Left colon (tissue), 2 donors: ENCODE results near the gene SUPT6H. TPM values are rescaled to one million over a fixed set of nuclear protein-coding genes. Genes with fewer than 3 reads are reported as not detected.
"Not testable (repeated sequence)": the region's sequence is repeated elsewhere in the genome, so short reads cannot be mapped to it uniquely, and the experiment has no call there.

Source experiments
- ATAC-seq: fragments of 200-7000 bp; cut with Tn5 transposase; one replicate; pipeline ENCODE4 v1.9.1; 2020; ENCODE audit warnings: mild to moderate bottlenecking, moderate library complexity
- DNase-seq, 2 donors: peaks; one replicate each; pipeline ENCODE4 v3.0.0-alpha.2; 2020
- intact Hi-C, 2 donors: fragments of 100-400 bp; cut with DNase I in 1 of 2; cut with micrococcal nuclease in 1 of 2; formaldehyde crosslinking; loops; one replicate each; pipeline versions ENCODE4 v1.11.2 to v1.14.0; 2022; cut with DNase I, micrococcal nuclease
- total RNA-seq, 2 donors: library from RNA; stranded (reverse); fragmentation: NEBNext Ultra II Directional; extraction: Animal tissue kit (Norgen Biotek cat#: 25700); gene quantifications; one replicate each; pipeline ENCODE4 v1.2.1, GENCODE V29; 2021
- donor health status: DM: no; HTN: no; CAD: no.
- donor health status: DM: yes; HTN: yes; CAD: no.

SUPT6H gene
- total RNA-seq, 2 donors from 2014 or later, result 43.8 to 50.5 TPM

DNA sequence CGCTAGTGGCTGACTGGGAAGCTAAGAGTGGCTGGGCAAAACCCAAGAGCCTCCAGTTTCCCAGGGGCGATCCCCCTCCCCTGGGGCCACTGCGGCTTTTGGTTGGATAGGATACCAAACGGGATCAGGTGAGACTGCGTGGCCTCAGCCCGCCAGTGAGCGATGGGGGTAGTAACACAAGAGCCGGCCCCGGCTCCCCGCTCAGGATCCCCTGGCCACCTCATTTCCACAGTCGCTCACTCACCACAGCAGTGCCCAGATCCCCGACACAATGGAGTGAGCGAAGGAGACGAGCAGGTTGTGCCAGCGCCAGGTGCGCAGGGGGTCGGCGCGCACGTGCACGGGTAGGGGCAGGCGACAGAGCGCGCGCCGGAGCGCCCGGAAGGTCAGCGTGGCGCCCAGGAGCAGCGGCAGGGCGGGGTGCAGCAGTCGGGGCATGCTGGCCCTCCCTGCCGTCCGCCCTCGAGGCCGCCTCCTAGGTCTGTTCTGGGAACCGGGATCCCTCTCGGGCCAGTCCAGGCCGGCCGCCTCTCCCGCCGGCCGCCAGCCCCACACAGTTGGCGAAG, 63.7 kb downstream of the SUPT6H start:
- intact Hi-C loops, result no loop called here
- DNase-seq (peak; percentile 70 to 76), ATAC-seq (peak; percentile 28)

DNA sequence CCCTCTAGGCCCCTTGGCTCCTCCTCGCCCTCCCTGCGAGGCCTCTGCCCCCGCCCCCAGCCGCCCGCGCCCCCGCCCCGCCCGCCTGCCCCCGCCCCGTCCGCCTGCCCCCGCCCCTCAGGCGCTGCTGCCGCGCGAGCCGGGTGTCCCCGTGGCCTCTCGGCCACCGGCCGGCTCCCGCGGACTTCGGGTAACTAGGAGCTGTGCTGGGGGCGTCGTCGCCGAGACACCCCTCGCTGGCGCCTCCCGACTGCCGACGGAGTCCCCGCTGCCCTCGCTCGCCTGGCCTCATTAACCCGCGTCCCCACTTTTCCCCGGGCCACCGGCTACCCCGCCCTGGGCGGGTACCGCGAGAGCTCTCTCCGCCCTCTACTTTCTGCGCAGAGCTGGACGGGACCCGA, 64.2 kb downstream of the SUPT6H start, which contains the start of gene TLCD1:
TLCD1 (minus strand) TSS at position 8 of the 401 bp plus-strand sequence. CDS start 136 bp downstream, outside the sequence.
- peak; percentile 81 to 86 for DNase-seq
- ATAC-seq, result peak; percentile 29
- intact Hi-C loops, result no loop called here

DNA sequence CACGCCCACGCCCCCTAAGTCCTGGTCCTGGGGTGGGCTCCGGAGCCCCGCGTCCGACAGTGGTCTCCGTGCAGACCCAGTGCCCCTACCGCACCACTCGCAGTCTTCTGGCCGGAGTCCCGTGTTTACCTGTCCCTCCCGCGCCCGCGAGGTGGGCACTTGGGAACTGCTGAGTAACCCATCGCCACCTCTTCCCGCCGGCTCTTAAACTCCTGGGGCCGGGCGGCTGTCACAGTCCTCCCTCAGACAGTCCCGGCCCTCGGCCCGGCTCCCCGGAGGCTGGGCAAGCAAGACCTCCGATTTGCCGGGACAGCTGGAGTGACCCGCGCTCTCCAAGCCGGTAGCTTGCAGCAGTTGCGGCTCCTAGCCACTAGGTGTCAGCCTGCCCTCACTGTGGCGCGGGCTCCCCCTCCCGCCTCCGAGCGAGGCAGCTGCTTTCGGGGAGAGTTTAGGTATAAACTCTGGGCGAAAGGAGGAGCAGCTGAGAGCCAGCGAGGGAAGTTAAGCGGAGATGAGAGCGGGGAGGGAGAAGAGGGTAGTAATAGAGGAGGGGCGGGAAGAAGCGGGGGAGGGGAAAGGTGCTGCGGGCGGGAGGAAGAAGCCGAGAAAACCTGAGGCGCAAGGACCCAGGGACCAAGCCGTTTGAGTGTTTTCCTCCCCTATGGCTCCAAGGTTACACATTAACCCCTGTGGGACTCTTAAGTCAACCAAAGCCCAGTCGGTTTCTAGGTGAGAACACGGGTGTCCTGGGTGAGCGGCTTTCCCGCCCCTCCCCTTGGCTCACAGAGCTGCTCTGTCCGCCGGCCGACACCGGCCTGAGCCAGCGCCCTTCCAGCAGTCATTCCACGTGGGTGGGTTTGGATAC, 64.9 kb downstream of the SUPT6H start:
- peak; percentile 48 for ATAC-seq
- intact Hi-C loops, result no loop called here
- DNase-seq, result peak; percentile 92 to 95

DNA sequence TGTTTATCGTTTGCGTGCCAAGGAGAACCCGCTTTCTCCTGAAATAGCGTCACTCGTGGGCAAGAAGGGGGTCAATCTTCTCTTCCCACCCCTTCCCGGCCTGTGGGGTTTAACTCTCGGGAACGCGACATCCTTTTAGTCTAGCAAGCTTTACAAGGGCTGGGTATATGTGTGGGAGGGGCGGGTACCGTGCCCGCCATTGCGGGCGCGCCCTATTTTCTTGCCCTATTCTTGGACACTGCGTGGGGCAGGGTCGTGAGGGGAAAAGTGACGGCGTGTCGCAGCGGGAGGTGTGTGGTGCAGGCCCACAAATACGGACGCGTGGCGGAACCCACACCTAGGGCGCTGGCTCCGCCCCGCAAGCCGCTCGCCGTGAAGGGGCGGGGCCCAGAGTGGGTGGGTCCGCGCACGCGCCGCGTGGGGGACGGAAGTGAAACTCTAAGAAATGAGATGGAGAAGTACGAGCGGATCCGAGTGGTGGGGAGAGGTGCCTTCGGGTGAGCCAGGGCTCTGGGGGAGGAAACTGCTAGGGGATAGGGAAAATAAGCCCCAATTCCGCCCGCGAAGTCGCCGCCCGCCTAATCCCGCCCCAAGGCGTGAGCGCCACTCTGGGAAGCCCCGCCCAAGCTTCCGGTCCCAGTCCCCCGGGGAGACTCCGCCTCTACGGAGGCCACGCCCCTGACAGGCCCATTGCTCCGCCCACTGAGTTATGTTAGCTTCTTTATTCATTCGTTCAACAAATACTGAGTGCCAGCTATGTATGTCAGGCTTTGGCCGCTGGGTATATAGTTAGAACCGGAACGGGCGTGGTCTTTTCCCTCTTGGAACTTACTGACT, 66.6 kb downstream of the SUPT6H start, which contains the start of gene NEK8:
NEK8 (plus strand) TSS at position 425 of the 837 bp plus-strand sequence; CDS start at position 451, 26 bp downstream.
- ATAC-seq, result peak; percentile 63
- peak; percentile 96 to 99 for DNase-seq
- intact Hi-C loops, result no loop called here

DNA sequence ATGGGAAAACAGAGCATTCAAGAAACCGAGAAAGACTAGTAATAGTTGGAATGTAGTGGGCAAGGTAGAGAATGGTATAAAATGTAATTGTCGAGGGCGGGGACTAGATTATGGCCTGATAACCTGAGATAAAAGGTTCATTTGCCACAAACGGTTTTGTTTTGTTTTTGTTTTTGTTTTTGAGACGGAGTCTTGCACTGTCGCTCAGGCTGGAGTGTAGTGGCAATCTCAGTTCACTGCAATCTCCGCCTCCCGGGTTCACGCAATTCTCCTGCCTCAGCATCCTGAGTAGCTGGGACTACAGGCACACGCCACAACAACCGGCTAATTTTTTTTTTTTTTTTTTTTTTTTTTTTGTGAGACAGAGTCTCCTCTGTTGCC, 67.9 kb downstream of the SUPT6H start:
- intact Hi-C loops, result no loop called here
- DNase-seq (no peak), ATAC-seq (no peak)

DNA sequence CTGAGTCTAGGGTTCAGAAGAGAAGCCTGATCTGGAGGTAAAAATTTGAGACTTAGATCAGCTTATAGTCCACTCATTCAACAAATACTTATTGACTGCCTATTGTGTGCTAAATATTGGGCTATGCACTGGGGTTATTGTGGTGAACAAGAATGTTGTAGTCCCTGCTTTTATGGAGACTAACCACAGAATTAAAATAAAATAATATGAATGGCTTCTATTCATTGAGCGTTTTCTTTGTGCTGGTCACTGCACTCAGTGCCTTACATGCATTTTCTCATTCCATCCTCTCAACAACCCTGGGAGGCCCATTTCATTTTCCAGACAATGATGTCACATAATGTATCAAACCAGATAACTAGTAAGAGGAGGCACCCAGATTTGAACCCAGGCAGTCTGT, 71.3 kb downstream of the SUPT6H start:
- no peak for ATAC-seq
- intact Hi-C loops, result no loop called here
- no peak for DNase-seq

DNA sequence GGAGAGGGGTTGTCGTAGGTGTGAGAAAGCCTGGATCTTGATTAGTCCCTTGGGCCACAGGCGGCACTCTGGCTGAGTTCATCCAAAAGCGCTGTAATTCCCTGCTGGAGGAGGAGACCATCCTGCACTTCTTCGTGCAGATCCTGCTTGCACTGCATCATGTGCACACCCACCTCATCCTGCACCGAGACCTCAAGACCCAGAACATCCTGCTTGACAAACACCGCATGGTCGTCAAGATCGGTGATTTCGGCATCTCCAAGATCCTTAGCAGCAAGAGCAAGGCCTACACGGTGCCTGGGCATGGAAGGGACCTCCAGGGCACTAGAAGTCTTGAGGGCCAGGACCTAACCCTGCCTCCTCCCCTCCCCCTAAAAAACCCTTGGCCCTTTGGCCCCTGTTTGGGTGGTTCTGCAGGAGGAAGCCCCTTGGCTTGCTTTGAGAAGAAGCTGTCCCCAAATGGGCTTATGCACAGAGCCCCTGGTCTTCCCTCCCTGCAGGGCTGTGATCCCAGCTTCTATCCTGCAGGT, 72.8 kb downstream of the SUPT6H start:
- no peak for ATAC-seq
- DNase-seq, result no peak
- intact Hi-C loops, result no loop called here

DNA sequence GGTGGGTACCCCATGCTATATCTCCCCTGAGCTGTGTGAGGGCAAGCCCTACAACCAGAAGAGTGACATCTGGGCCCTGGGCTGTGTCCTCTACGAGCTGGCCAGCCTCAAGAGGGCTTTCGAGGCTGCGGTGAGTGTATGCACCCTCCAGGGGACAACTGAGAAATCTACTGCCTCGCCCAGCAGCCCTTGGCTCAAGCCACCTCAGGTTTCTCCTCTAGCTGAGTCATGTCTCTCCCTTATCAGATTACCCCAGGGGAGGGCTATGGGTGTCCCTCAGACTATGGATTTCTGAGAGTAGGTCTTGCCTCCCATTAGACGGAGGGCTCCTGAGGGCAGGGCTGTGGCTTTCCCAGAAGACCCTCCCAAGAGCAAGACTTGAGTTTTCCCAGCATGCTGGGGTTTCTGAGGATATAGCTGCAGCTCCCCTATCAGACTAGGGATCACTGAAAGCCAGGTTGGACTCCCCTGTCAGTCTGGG, 73.3 kb downstream of the SUPT6H start:
- intact Hi-C loops, result no loop called here
- no peak for ATAC-seq
- no peak for DNase-seq

DNA sequence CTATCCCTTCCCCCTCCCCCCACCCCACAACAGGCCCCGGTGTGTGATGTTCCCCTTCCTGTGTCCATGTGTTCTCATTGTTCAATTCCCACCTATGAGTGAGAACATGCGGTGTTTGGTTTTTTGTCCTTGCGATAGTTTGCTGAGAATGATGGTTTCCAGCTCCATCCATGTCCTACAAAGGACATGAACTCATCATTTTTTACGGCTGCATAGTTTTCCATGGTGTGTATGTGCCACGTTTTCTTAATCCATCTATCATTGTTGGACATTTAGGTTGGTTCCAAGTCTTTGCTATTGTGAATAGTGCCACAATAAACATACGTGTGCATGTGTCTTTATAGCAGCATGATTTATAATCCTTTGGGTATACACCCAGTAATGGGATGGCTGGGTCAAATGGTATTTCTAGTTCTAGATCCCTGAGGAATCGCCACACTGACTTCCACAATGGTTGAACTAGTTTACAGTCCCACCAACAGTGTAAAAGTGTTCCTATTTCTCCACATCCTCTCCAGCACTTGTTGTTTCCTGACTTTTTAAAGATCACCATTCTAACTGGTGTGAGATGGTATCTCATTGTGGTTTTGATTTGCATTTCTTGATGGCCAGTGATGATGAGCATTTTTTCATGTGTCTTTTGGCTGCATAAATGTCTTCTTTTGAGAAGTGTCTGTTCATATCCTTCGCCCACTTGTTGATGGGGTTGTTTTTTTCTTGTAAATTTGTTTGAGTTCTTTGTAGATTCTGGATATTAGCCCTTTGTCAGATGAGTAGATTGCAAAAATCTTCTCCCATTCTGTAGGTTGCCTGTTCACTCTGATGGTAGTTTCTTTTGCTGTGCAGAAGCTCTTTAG, 74.1 kb downstream of the SUPT6H start:
- intact Hi-C loops, ATAC-seq, DNase-seq: not testable (repeated sequence)

DNA sequence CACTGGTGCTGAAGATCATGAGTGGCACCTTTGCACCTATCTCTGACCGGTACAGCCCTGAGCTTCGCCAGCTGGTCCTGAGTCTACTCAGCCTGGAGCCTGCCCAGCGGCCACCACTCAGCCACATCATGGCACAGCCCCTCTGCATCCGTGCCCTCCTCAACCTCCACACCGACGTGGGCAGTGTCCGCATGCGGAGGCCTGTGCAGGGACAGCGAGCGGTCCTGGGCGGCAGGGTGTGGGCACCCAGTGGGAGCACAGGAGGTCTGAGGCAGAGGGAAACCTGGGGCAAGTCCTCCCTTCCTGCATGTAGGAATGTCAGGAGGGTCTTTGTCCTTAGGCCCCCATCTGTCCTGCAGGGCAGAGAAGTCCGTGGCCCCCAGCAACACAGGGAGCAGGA, 75.3 kb downstream of the SUPT6H start:
- intact Hi-C loops, result no loop called here
- ATAC-seq (no peak), DNase-seq (no peak)

DNA sequence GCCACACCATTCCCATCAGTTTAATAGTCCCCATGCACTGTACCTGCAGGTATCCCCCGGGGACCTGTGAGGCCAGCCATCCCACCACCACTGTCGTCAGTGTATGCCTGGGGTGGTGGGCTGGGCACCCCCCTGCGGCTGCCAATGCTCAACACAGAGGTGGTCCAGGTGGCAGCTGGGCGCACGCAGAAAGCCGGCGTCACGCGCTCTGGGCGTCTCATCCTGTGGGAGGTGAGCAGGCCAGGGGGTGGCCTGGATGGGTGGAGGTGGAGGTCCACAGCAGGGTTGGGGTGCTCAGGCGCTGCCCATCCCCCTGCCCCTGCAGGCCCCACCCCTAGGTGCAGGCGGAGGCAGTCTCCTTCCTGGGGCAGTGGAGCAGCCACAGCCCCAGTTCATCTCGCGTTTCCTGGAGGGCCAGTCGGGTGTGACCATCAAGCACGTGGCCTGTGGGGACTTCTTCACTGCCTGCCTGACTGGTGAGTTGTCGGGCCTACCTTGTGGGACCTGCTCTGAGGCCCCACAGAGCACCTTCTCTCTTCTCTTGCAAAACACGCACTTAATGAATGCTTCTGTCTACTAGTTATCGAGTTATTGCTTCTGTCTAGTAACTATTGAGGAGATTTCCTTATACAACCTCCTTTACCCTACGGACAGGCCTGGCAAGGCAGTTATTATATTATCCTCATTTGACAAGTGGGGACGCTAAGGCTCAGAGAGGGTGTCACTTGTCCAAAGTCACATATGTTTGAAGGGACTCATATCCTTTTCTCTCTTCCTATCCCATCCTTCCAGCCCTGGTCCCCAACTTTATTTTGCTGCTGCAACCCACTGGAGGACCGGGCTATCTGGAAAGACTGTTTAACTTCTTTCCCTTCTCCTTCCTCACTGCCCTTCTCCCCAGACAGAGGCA, 76.0 kb downstream of the SUPT6H start:
- intact Hi-C loops, result no loop called here
- DNase-seq (peak; percentile 71 to 72), ATAC-seq (peak; percentile 85)

DNA sequence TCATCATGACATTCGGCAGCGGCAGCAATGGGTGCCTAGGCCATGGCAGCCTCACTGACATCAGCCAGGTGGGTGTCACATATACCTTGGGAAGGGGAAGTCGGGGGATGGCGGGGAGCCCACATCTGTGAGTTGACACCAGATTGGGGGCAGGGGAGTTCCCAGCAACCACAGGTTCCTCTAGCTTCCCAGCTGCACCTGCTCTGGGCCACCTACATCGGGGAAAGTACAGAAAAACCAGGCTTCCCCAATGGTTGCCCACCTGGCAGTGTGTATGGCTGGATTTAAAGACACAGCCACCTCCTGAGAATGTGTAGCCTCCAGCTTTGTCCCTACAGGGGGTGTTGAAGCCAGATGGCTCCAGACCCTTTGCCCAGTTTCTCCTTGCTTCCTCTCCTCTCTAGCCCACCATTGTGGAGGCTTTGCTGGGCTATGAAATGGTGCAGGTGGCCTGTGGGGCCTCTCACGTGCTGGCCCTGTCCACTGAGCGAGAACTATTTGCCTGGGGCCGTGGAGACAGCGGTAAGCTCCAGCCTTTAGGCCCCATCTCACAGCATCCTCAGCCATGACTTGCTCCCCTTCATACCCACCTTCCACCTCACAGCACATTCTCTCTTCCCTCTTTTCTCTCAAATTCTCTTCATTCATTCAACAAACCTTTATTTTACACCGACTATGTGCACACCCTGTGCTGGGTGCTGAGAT, 76.8 kb downstream of the SUPT6H start:
- intact Hi-C loops, result no loop called here
- peak in 1 of 2 donors; percentile 42 for DNase-seq
- ATAC-seq, result no peak

DNA sequence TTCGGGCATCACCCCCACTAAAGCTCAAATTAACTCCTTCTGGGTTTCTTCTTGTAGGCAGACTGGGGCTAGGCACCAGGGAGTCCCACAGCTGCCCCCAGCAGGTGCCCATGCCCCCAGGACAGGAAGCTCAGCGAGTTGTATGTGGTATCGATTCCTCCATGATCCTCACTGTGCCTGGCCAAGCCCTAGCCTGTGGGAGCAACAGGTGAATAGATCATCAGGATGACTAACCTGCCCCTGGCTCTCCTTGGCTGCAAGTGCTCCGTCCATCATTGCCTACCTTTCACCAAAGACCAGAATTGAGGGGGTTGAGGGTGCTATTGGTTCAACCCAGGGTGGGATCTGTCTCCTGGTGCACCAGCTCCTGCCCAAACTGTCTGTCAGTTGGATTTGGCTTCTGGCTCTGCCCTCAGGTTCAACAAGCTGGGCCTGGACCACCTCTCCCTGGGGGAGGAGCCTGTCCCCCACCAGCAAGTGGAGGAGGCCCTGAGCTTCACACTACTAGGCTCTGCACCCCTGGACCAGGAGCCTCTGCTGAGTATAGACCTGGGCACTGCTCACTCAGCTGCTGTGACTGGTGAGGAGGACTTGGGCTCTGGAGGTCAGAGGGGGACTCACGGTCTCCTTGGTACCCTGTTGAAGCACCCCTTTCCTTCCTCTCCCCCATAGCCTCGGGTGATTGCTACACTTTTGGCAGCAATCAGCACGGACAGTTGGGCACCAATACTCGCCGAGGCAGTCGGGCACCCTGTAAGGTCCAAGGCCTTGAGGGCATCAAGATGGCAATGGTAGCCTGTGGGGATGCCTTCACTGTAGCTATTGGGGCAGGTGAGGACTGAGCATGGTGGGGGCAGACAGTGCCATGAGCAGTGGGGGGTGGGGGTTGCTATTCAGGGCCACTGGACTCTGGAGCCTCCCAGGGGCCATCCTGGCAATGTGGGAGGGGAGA, 78.7 kb downstream of the SUPT6H start:
- intact Hi-C loops, result no loop called here
- DNase-seq (no peak), ATAC-seq (no peak)

DNA sequence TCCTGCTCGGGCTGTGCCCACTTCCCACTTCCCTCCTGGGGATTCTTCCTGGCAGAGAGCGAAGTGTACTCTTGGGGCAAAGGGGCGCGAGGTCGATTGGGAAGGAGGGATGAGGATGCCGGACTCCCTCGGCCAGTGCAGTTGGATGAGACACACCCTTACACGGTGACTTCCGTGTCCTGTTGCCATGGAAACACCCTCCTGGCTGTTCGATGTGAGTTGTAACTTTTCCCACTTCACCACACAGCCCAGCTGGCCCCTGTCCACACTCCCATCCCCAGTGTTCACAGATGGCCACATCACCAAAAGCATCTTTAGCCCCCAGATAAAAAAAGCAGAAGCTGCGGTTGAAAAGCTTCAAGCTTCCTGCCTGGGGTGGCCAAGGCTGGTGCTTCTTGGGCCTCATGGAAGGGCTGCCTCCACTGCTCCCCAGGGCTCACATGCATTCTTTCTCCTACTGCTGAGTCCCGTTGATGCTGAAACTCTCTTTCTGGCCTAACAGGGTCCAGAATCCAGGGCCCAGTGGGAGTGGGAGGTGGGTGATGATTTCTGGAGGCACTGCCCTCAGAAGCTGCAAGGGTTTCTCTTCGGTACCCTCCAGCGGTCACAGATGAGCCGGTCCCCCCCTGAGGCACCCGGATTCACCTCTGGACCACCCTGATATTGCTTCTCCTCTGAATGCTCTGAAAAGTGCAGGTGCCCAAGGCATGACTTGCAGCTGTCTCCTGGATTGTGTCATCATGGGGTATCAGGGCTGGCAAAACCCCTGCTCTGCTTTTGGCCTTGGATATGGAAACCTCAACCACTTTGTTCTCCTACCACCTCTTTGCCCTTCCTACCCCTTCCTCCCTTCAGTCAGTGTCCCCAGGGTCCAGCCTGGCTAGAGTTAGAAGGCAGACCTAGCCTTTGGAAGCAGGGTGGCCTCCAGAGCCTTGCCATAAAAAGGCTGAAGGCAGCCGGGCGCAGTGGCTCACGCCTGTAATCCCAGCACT, 79.6 kb downstream of the SUPT6H start:
- DNase-seq (peak; percentile 47 to 71), ATAC-seq (no peak)
- intact Hi-C loops, result no loop called here
